Occipital lobe (tissue), 2 donors: Measurements from ENCODE around the gene EYS. TPM values are rescaled to one million over a fixed set of nuclear protein-coding genes. Genes with fewer than 3 reads are reported as not detected.
"Not testable (repeated sequence)": the region's sequence is repeated elsewhere in the genome, so short reads cannot be mapped to it uniquely, and the experiment has no call there.

Source experiments
- DNase-seq: peaks from one replicate; lab custom pipeline; 2025; lab: John Stamatoyannopoulos, UW
- total RNA-seq: library from RNA; depleted of rRNA; stranded (reverse); fragments of >200 nt; gene quantifications from one replicate; pipeline ENCODE4 v1.2.3, GENCODE V29; 2014

The EYS gene
- total RNA-seq, 1 donor from 2014 or later = 0.78 TPM

GRCh38 chr6:65098349-65098748 lies 608.7 kb downstream of the EYS start:
- DNase-seq = no peak

- DNase-seq = no peak
Measured at GRCh38 chr6:65091561-65091960, 615.5 kb downstream of the EYS start.

DNA sequence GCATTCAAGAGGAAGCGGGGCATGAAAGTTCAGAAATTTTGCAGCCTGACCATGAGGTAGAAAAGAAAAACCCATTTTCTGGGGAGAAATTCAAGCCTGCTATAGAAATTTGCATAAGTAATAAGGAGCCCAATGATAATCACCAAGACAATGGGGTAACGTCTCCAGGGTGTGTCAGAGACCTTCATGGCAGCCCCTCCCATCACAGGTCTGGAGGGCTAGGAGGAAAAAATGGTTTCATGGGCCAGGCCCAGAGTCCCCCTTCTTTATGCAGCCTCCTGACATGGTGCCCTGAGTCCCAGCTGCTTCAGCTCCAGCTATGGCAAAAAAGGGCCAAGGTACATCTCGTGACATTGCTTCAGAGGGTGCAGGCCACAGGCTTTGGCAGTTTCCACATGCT lies 618.5 kb downstream of the EYS start:
- DNase-seq = no peak

- no peak for DNase-seq
Measured at GRCh38 chr6:65081756-65082155, 625.3 kb downstream of the EYS start.

DNA sequence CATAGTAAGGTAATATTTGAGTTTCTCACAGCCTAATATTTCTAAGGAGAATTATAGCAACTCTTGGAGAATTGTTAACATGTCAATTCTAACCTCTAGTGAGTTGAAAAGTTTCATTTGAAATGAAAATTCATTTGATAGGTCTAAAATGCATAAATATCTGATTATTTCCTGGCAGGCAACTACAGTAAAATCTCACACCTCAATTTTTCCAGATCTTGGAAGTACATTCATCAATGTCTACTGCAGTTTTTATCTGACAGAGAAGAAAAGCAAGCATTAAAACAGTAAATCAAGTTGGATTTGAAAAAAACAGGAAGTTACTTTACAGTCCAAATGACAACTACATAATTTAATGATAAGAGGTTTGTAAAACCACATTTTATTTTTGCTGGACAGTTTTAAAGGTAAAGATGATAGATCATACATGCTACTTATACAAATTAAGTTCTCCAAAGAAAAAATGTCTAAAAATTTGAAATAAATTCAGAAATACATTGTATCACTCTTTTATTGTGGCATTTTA lies 631.3 kb downstream of the EYS start:
- DNase-seq = no peak

DNA sequence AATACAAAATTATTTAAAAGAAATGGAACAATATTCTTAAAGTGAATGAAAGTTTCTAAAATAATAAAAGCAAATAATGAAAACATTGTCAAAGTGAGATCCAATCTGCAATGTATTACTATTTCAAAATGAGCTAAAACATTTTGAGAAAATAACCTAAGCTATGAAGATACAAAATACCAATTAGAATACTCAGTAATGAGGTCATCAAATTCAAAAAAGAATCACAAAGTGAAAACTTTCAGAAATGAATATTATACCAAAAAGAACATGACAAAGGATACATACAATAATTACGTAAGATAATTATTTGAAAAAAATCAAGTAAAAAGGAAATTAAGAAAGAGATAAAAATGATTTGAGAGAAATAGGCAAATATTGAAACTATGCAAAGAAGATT lies 634.5 kb downstream of the EYS start:
- DNase-seq = no peak

- no peak for DNase-seq
Measured at GRCh38 chr6:65071480-65071879, 635.5 kb downstream of the EYS start.

GRCh38 chr6:65064844-65065243 lies 642.2 kb downstream of the EYS start:
- DNase-seq = no peak

- DNase-seq = no peak
Measured at GRCh38 chr6:65059568-65059967, 647.5 kb downstream of the EYS start.

DNA sequence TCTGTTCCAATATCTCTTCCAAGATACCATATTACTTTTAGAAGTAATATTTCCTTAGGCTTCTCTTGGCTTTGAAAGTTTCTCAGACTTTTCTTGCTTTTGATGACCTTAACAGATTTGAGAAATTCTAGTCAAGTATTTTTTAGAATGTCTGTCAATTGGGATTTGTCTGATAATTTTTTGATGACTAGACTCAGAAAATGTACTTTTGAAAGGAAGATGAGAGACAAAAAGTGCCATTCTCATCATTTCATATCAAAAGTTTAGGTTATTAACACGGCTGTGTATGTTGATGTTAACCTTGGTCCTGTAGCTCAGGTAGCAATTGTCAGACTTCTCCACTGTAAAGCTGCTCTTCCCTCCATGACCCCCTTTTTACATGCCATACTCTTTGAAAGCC lies 651.5 kb downstream of the EYS start:
- DNase-seq = no peak

- no peak for DNase-seq
Measured at GRCh38 chr6:65052626-65053025, 654.4 kb downstream of the EYS start.

DNA sequence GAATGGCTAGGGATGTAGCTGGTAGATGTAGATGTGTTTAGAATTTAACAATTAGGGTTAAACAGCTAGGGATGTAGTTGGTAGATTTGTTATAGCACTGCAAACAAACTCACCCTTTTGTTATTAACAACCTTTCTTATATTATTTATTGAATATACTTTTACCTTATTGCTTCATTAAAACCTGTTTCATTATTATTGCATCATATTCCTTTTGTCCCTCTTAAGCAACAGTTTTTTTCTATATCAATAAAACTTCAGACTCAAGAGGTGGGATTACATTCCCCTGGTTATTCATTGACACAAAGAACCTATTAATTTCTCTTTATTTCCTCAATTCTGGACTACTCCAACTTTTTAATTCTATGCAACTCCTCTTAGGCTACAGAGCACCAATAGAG lies 661.2 kb downstream of the EYS start:
- DNase-seq = no peak

DNA sequence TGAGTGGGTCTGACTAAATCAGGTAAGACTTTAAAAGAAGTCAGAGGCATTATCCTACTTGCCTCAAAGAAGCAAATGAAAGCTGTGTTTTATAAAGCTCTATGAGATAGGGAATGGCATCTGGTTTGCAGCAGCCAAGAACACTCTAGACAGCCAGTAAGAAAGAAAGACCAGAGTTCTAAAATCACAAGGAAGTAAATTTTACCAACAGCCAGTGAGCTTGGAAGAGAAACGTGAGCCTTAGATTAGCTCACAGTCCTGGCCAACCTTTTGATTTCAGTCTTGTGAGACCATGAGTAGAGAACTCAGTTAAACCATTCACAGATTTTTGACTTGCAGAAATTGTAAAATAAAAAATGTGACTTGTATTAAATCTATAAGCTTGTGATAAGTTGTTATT lies 693.0 kb downstream of the EYS start:
- DNase-seq = no peak

DNA sequence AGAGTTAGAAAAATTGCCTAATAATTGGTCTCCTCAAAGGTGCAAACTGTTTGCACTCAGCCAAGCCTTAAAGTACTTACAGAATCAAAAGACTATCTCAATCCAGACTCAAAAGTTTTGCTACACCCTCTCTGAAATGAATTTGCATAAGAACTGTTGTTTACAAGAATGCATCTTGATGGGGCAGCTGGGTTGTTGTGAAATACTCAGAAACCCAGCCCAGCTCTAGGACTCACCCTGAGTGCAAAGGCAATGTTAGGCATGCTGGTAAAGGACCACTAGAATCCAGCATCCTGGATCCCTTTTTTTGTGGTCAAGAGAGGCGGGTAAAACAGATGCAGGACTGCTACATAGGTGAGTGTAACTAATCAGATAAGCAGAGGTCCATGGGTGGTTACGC lies 700.2 kb downstream of the EYS start:
- DNase-seq = no peak

- no peak for DNase-seq
Measured at GRCh38 chr6:65004283-65004682, 702.7 kb downstream of the EYS start.

DNA sequence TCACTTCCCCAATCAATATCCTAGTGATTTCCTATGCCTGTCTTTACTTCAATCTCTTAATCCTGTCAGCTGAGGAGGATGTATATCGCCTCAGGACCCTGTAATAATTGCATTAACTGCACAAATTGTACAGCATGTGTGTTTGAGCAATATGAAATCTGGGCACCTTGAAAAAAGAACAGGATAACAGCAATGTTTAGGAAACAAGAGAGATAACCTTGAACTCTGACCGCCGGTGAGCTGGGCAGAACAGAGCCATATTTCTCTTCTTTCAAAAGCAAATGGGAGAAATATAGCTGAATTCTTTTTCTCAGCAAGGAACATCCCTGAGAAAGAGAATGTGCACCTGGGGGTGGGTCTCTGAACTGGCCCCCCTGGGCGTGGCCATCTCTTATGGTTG lies 704.1 kb downstream of the EYS start:
- not testable (repeated sequence) for DNase-seq

- DNase-seq = no peak
Measured at GRCh38 chr6:65000815-65001214, 706.2 kb downstream of the EYS start.

DNA sequence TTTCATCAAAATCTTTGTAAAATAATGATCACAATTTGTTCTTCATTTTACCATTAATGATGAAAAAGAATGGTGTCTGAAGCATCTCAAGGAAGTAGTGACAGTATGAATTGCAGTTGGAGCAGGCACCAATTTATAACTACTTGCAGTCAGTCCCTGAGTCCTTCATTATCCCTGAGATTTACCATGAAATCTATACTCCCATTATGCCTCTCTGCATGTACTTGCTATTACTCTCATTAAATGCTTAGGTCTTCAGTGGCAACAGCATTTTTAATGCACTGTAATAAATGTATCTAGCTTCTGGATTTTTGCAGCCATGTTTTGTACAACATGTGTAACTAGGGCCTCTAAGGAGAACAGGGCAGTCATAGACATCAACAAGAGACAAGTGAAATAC lies 708.8 kb downstream of the EYS start:
- DNase-seq = no peak

DNA sequence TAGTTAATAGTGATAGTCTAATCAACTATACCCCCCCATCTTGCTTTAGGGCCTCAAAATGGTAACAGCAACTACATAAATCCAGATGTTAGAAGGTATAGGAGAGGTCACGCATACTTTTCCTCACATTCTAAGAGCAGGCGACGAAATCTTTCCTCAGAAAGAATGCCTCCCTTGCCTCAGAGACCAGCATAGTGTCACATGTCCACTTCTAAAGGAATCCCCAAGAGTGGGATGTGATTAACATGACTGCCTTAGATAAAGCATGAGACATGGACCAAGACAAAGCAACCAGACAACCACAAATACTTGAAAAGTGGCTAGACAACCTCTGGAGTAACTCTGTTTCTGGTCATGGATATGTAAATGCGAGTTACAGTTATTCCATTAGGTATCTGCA lies 710.7 kb downstream of the EYS start:
- no peak for DNase-seq

DNA sequence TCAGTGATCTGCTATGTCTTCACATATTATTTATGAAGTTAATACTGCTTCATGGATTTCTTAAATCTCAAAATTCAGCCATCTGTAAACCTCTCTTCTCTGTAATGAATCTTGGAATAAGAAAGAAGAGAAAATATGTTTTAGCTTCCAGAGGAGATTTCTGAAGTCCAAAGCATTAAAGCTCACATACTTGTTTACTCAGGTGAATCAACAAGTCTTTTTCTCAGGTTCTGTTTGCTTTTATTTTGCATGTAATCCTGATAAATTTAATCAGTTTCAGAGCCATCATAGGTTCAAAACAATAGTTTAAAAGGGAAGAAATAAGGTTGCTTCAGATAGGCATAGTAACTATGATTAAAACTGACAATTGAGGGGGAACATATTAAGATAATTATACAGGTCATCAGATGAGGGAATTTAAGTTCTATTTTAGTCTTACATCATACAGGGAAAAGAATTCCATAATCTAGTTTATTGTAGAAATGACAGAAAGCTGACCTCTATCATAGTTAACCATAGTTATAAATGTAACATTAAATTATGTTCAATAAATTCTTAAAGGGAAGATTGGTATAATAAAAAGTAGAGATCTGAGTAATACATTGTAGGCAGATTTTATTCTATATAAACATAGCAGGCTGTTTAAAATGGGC lies 716.2 kb downstream of the EYS start:
- DNase-seq = no peak

DNA sequence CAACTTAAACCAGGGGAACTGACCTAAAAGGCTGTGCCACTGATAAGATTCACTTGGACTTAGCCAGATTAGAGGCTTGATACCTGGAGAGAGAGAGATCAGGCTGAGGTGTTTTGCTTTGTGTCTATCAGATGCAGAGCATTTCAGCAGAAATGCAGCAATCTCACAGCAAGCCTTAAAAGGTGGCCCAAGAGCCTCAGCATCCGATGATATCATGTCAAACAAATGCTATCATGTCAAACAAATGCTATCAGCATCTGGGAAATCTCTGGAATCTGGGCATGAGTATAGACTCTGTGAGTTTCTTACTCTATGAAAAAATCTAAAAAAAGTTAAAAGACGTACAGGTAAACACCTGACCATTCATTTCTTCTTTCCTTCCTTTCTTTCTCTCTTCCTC lies 718.9 kb downstream of the EYS start:
- no peak for DNase-seq

DNA sequence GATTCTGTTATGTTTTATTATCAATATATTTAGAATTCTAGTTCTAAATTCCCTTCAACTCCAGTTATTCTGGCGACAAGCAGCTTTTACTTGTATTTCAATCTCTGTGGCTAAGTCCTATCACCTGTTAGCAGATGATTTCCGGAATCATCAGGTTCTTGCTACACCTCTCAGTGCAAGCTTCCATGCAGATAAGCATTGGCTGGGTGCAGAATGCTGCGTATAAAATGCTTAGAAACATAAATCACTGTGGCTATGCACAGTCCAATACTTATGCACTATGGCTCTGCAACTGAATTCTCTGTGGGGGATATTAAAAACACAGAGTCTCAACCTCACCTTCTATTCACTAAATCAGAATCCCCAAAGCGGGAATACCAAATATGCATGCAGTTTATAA lies 720.0 kb downstream of the EYS start:
- DNase-seq = no peak

GRCh38 chr6:64985726-64986125 lies 721.3 kb downstream of the EYS start:
- DNase-seq = no peak

- DNase-seq = no peak
Measured at GRCh38 chr6:64984948-64985347, 722.1 kb downstream of the EYS start.
